SKM-1 treated with dmso at 0.1 percent for 144 hours (cell line): ENCODE results near the gene NFIA.

ENCODE experiments used
- DNase-seq: peaks from one replicate; lab custom pipeline; 2025; ENCODE audit not compliant: unreplicated experiment; lab: John Stamatoyannopoulos, UW

The NFIA gene

GRCh38 chr1:61406467-61406866 lies 324.1 kb downstream of the NFIA start:
- DNase-seq, result no peak

GRCh38 chr1:61412601-61413000 lies 330.2 kb downstream of the NFIA start:
- no peak for DNase-seq

- DNase-seq, result no peak
Measured at GRCh38 chr1:61419196-61419595, 336.8 kb downstream of the NFIA start.

- DNase-seq, result no peak
Measured at GRCh38 chr1:61419657-61420056, 337.3 kb downstream of the NFIA start.

- DNase-seq, result no peak
Measured at GRCh38 chr1:61420243-61420642, 337.9 kb downstream of the NFIA start.

GRCh38 chr1:61420909-61421835 lies 338.8 kb downstream of the NFIA start:
- DNase-seq, result no peak

- DNase-seq, result no peak
Measured at GRCh38 chr1:61423643-61424042, 341.3 kb downstream of the NFIA start.

GRCh38 chr1:61424382-61424781 lies 342.0 kb downstream of the NFIA start:
- DNase-seq, result peak; percentile 16

- no peak for DNase-seq
Measured at GRCh38 chr1:61425040-61425439, 342.7 kb downstream of the NFIA start.

- DNase-seq, result no peak
Measured at GRCh38 chr1:61426254-61426653, 343.9 kb downstream of the NFIA start.

GRCh38 chr1:61426885-61427284 lies 344.5 kb downstream of the NFIA start:
- no peak for DNase-seq

GRCh38 chr1:61427510-61427909 lies 345.1 kb downstream of the NFIA start:
- DNase-seq, result no peak

- DNase-seq, result no peak
Measured at GRCh38 chr1:61428146-61428545, 345.8 kb downstream of the NFIA start.

GRCh38 chr1:61432616-61433388 lies 350.4 kb downstream of the NFIA start:
- no peak for DNase-seq

GRCh38 chr1:61433646-61434045 lies 351.3 kb downstream of the NFIA start:
- DNase-seq, result no peak

GRCh38 chr1:61434276-61434675 lies 351.9 kb downstream of the NFIA start:
- no peak for DNase-seq

GRCh38 chr1:61435226-61435625 lies 352.9 kb downstream of the NFIA start:
- DNase-seq, result no peak

- DNase-seq, result no peak
Measured at GRCh38 chr1:61436016-61436415, 353.7 kb downstream of the NFIA start.

GRCh38 chr1:61436491-61437120 lies 354.2 kb downstream of the NFIA start:
- no peak for DNase-seq

GRCh38 chr1:61439234-61439633 lies 356.9 kb downstream of the NFIA start:
- no peak for DNase-seq

GRCh38 chr1:61441723-61442262 lies 359.4 kb downstream of the NFIA start:
- DNase-seq, result no peak
